ENCODE data around the gene SLC17A4.

DNA sequence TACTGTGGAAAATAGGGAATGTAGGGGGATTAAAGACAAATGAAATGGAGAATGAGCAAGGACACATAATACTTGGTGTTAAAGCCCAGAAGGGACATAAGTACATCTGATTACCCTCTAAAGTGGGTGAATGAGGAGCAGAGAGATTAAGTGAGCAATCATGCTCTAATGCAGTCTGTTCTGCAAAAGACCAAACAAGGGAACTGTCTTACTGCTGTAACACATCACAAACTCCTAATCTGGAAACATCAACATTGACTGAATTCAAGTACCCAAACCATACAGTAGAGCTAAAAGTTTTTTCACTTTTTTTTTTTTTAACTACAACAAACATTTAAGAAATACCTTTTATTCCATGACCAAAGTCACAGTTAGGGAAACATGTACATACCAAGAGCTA lies 19.3 kb upstream of the SLC17A4 start:
- no peak for TF ChIP-seq CTCF (IDR thresholded peaks at IDR 0.05)
- no peak for TF ChIP-seq POLR2A (IDR thresholded peaks at IDR 0.05)

All from tibial nerve (tissue), 3 donors.